Suppressor macrophage treated with lipopolysaccharide for 4 hours (primary cell): Measurements from ENCODE around the gene CCDC102A.
"Not testable (repeated sequence)": the region's sequence is repeated elsewhere in the genome, so short reads cannot be mapped to it uniquely, and the experiment has no call there.

ENCODE experiments used
- DNase-seq: peaks from one replicate; pipeline ENCODE4 v3.0.0-alpha.2; 2020

Gene CCDC102A

DNA sequence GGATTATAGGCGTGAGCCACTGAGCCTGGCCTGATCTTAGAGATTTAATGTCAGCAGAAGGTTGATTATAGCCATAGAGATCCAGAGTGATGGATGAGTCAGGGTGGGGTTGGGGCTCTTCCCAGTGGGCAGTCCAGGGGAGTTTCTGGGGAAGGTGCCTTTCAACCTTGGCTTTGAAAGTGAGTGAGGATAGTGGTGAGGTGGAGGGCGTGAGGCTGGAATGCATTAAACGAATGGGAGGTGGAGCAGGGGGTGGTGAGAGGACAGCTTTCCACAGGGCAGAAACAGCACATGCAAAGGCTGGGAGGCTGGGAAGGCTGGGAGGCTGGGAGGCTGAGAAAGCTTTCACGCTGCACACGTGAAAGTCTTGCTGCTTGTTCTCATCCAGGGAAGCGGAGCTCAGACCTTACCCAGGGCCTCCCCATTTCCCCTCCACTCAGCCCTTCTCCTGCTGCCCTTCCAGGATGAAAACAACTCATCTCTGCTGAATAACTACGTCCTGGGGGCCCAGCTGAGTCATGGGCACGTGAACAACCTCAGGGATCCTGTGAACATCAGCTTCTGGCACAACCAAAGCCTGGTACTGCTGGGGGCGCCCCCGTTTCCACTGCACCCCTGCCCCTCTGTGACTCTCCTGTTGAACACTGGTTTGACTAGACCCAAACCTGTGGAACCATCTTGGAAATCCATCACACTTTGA is 28.4 kb upstream of the CCDC102A start:
- no peak for DNase-seq

DNA sequence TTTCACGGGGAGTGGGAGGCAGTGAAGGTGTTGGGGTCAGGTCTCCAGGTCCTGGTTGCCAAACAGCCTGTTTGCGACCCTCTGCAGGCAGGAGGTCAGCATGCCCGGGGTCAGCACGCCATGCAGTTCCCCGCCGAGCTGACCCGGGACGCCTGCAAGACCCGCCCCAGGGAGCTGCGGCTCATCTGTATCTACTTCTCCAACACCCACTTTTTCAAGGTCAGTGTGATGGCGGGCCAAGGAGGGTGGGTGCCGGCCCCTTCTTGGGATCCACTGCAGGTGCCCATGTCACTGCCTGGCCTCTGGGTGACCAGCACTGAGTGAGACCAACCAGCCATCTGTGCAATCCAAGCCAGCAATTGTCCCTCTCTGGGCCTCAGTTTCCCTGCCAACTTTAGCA is 27.4 kb upstream of the CCDC102A start:
- no peak for DNase-seq

- DNase-seq, result no peak
These were observed 27.0 kb upstream of the CCDC102A start for GRCh38 chr16:57563487-57563750.

DNA sequence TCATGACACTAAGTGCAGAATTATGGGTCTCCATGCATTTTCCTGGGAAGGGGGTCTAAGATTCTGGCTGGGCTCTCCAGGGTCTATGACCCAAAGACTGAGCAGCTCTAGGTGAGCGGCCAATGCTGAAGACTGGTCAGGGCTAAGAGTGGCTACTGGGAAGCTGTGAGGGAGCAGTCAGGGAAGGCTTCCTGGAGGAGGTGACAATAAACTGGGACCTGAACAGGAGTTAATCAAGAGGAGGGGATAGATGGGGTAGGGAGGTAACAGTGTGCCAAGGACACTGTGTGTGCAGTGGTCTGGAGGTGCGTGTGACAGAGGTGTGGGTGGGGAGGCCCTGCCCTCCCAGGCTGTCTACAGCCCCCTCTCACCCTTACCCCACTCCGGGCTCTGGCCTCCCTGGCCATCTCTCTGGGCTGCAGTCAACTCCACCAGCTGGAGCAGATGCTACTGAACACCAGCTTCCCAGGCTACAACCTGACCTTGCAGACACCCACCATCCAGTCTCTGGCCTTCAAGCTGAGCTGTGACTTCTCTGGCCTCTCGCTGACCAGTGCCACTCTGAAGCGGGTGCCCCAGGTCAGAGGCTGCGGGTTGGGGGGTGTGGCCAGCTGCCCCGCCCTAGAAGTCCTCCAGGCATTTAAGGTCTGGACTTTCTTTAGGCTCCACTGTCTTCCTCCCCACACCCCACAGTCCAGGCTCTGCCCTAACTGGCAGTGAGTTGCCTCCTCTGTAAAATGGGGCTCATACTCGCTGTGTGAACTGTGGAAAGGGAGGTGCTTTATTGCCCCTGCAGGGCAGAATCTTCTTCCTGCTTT is 26.5 kb upstream of the CCDC102A start:
- DNase-seq, result no peak

GRCh38 chr16:57562066-57562465 is 25.7 kb upstream of the CCDC102A start:
- no peak for DNase-seq

- no peak for DNase-seq
These were observed 22.9 kb upstream of the CCDC102A start for GRCh38 chr16:57559072-57559790.

DNA sequence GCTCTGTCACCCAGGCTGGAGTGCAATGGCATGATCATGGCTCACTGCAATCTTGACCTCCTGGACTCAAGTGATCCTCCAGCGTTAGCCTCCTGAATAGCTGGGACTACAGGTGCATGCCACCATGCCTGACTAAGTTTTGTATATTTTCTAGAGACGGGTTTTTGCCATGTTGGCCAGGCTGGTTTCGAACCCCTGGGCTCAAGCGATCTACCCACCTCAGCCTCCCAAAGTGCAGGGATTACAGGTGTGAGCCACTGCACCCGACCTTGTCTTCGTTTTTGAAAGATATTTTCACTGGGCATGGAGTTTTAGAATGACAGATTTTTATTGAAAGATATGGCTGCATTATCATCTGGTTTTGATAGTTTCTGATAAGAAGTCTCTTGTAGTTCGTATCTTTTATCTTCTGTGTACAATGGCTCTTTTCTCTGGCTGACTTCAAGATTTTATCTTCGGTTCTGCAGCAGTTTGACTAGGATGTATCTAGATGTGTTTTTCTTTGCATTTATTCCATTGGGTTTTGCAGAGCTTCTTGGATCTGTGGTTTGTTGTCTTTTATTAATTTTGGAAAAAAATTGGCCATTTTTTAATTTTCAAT is 20.7 kb upstream of the CCDC102A start:
- DNase-seq, result no peak

DNA sequence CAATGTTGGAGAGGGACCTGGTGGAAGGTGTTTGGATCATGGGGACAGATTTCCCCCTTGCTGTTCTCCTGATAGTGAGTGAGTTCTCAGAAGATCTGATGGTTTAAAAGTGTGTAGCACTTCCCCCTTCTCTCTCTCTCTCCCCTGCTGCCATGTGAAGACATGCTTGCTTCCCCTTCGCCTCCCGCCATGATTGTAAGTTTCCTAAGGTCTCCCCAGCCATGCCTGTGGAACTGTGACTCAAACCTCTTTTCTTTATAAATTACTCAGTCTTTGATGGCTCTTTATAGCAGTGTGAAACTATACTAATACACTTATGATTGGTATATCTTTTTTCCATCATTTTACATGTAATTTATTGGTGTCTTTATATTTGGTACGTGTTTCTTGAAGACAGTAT is 19.5 kb upstream of the CCDC102A start:
- no peak for DNase-seq

- DNase-seq, result no peak
These were observed 14.7 kb upstream of the CCDC102A start for GRCh38 chr16:57551057-57551456.

DNA sequence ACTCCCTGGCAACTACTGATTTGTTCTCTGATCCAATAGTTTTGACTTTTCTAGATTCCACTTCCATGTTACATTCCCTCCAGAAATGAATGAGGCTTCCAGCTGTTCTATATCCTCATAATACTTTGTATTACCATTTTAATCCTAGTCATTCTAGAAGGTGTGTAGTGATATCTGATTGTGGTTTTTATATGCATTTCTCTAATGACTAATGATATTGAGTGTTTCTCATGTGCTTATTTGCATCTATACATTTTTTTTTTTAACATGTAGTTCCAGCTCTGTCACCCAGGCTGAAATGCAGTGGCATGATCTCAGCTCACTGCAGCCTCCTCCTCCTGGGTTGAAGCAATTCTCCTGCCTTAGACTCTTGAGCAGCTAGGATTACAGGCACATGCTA is 13.4 kb upstream of the CCDC102A start:
- no peak for DNase-seq

- no peak for DNase-seq
These were observed 12.0 kb upstream of the CCDC102A start for GRCh38 chr16:57548408-57548807.

DNA sequence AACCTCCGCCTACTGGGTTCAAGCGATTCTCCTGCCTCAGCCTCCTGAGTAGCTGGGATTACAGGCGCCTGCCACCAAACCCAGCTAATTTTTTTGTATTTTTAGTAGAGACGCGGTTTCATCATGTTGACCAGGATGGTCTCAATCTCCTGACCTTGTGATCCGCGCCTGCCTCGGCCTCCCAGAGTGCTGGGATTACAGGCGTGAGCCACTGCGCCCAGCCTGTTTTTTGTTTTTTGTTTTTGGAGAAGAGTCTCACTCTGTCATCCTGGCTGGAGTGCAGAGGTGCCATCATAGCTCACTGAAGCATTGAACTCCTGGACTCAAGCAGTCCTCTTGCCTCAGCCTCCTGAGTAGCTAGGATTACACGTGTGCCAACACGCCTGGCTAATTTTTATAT is 11.2 kb upstream of the CCDC102A start:
- not testable (repeated sequence) for DNase-seq

DNA sequence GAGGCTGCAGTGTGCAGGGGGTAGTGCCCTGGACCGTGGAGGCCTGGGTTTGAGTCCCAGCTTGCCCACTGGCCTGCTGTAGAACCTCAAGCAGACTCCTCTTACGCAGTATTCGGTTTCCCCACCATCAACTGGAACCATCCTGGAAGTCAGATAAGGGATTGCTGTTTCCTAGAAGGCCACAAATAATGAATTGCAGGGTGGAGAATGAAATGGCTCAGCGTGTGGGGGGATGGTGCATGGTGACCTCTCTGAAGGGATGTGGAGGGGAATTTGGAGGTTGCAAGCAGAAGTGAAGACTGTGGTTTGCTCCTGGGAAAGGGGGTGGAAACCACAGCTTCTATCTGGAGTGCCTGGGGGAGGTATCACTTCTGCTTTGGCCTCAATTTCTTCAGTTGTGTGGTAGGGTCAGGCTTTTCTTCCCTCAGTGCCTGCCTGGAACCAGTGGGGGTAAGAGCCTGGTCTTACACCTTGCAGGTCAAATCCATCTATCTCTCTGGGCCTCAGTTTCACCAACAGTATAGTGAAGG is 7.8 kb upstream of the CCDC102A start:
- peak; percentile 93 for DNase-seq

- no peak for DNase-seq
These were observed 5.5 kb upstream of the CCDC102A start for GRCh38 chr16:57541754-57542435.

DNA sequence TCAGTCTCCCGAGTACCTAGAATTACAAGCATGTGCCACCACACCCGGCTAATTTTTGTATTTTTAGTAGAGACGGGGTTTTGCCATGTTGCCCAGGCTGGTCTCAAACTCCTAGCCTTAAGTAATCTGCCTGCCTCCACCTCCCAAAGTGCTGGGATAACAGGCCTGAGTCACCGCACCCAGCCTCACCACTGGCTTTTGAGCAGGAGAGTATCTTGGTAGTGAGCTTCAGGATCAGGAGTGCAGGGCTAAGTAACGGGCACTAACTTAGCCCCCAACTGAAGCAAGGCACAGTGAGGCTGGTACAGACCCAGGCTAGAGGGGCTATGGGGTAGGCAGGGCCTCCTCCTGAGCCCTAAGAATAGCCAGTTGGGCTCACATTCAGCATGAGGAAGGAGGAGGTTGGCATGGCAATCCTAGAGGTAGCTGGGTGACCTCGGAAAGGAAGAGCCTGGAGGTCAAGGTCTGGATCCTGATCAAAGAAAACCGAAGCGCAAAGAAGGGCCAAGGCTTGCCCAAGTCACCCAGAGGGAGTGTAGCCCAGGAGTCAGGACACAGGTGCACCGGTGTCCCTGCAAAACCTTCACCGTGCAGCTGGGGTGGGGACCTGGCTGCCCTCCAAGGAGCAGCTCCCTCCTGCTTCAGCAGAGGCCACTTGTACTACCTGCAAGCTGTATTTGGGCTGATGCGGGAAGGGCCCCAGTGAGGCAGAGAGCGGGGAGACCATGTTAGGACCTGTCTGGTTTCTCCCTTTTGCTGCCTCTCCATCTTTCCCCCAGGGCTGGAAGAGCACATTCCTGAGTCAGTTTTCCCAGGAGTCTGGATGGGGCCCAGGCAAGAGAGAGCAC is 4.8 kb upstream of the CCDC102A start:
- no peak for DNase-seq

DNA sequence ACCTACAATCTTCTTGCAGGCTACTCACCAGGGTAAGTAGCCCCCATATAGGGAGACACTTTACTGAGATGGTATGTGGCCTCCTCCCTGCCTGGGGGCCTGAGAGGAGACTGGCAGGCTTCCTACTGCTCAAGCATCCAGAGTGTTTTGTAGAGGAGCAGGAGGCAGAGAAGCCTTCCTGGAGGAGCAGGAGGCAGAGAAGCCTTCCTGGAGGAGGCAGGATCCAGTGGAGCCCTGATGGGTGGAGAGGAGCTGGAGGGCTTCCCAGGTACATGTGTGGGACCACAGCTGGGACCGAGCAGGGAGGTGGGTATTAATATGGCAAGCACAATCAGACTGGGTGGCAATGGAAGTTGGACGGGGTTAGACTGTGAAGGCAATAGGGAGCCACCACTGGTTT is 4.0 kb upstream of the CCDC102A start:
- no peak for DNase-seq

- peak; percentile 79 for DNase-seq
These were observed 2.9 kb upstream of the CCDC102A start for GRCh38 chr16:57539072-57539796.

GRCh38 chr16:57538235-57538721 is 1.9 kb upstream of the CCDC102A start:
- no peak for DNase-seq

- peak; percentile 87 for DNase-seq
These were observed 1.3 kb upstream of the CCDC102A start for GRCh38 chr16:57537581-57538234.

DNA sequence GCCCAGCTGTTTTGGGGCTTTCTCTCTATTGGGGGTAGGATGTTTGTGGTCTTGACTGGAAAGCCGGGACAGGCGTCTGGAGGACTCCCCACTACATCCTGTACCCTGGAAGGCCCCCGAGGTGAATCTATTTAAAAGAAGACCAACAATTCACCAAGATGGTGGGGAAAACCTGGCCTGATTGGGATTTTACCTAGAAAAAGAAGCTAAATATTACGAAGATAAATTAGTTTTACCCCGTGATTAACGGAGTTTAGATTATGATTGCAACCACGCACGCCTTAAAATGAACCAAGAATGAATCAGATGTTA is 779 bp upstream of the CCDC102A start:
- DNase-seq, result no peak
